Muscle layer of duodenum (tissue), 2 donors: Measurements from ENCODE around the gene B4GALT5.
"Not testable (repeated sequence)": the region's sequence is repeated elsewhere in the genome, so short reads cannot be mapped to it uniquely, and the experiment has no call there.

Source experiments
- H3K27ac ChIP-seq: one replicate; pipeline ENCODE4 v1.7.0; 2013; ENCODE audit warnings: mild to moderate bottlenecking, low read length
- H3K27me3 ChIP-seq: one replicate; pipeline ENCODE4 v1.7.0; 2013; ENCODE audit warnings: low read depth, mild to moderate bottlenecking, control low read depth, low read length
- H3K36me3 ChIP-seq, 2 donors: one replicate each; pipeline ENCODE4 v1.7.0; 2013; ENCODE audit warnings: low read length in 2 of 2, control low read depth in 1 of 2, mild to moderate bottlenecking in 1 of 2; ENCODE audit not compliant: insufficient read depth in 2 of 2, control insufficient read depth in 1 of 2
- H3K4me1 ChIP-seq, 2 donors: one replicate each; pipeline ENCODE4 v1.7.0; 2013; ENCODE audit warnings: low read length in 2 of 2, mild to moderate bottlenecking in 2 of 2, control low read depth in 1 of 2, moderate library complexity in 1 of 2; ENCODE audit not compliant: insufficient read depth in 2 of 2, control insufficient read depth in 1 of 2
- H3K4me3 ChIP-seq, 2 donors: one replicate each; pipeline ENCODE4 v1.7.0; 2013; ENCODE audit warnings: low read length in 2 of 2, low read depth in 1 of 2, mild to moderate bottlenecking in 1 of 2
- H3K9me3 ChIP-seq, 2 donors: one replicate each; pipeline ENCODE4 v1.7.0; 2013; ENCODE audit warnings: low read length in 2 of 2, control low read depth in 1 of 2, mild to moderate bottlenecking in 1 of 2; ENCODE audit not compliant: control insufficient read depth in 1 of 2
- donor health status: healthy.

B4GALT5 gene

GRCh38 chr20:49675368-49676151 lies 38.1 kb downstream of the B4GALT5 start:
- H3K27me3 ChIP-seq = no peaks in the 10 kb centered on the region
- H3K9me3 ChIP-seq = no peaks in the 10 kb centered on the region
- H3K4me1 ChIP-seq = peaks cover 53 to 76% of the 10 kb centered on the region in 2 donors
- no peaks in the 10 kb centered on the region for H3K36me3 ChIP-seq
- peak overlapping the region; percentile 79 for H3K27ac ChIP-seq
- peak overlapping the region in 1 of 2 donors; percentile 31 for H3K4me3 ChIP-seq

DNA sequence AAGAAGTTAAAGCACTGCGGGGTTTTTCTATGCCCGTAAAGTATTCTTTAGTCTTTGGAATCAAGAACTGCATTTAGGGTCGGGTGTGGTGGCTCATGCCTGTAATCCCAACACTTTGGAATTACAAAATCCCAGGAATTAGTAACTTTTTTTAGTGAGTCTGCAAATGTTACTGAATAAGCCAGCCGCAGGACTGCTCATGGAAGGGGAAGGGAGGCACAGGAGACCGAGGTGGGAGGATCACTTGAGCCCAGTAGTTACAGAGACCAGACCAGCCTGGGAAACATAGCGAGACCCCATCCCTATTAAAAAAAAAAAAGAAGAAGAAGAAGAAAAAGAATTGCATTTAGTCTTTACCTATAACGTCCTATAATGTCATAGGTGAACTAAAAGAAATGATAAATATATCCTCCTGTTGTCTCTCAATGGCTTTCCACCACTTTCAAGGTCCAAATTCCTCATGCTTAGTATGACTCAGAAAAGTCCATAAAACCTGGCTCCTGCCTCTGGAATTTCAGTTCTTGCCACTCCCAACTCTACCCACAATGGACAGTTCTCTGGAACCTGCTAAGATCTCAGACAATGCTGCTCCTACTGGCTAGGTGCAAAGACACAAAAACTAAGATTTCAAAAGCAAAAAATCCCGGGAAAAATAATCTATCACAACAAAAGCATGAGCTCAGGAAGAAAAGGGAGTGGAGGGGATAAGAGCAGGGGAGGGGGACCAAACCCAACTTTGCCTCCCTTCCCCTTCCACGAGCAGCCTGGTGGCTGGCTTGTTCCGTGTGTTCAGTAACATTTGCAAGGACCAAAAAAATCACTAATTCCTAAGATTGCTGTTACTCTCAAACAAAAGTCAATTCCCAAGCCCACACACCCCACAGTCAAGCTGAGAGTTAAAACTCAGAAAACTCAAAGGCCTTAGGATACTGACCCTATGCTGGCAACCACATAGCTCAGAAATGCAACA lies 39.0 kb downstream of the B4GALT5 start:
- Histone ChIP-seq H3K9me3 (no peaks in the 10 kb centered on the region), H3K27me3 (no peaks in the 10 kb centered on the region), H3K36me3 (no peaks in the 10 kb centered on the region), H3K4me3 (peak overlapping the region in 1 of 2 donors; percentile 31), H3K4me1 (peaks cover 53 to 78% of the 10 kb centered on the region in 2 donors), H3K27ac (peak overlapping the region; percentile 79)

- peaks cover 35 to 71% of the 10 kb centered on the region in 2 donors for H3K4me1 ChIP-seq
These were observed 41.5 kb downstream of the B4GALT5 start for GRCh38 chr20:49672096-49672664.

GRCh38 chr20:49671433-49671832 lies 42.2 kb downstream of the B4GALT5 start:
- Histone ChIP-seq H3K9me3 (no peaks in the 10 kb centered on the region), H3K4me1 (peaks cover 27 to 66% of the 10 kb centered on the region in 2 donors)

More at GRCh38 chr20:49672096-49672664, 41.5 kb downstream of the B4GALT5 start:
- H3K27ac ChIP-seq = no peak overlapping the region
- H3K27me3 ChIP-seq = no peaks in the 10 kb centered on the region
- no peaks in the 10 kb centered on the region for H3K9me3 ChIP-seq
- H3K36me3 ChIP-seq = no peaks in the 10 kb centered on the region
- H3K4me3 ChIP-seq = no peak overlapping the region

DNA sequence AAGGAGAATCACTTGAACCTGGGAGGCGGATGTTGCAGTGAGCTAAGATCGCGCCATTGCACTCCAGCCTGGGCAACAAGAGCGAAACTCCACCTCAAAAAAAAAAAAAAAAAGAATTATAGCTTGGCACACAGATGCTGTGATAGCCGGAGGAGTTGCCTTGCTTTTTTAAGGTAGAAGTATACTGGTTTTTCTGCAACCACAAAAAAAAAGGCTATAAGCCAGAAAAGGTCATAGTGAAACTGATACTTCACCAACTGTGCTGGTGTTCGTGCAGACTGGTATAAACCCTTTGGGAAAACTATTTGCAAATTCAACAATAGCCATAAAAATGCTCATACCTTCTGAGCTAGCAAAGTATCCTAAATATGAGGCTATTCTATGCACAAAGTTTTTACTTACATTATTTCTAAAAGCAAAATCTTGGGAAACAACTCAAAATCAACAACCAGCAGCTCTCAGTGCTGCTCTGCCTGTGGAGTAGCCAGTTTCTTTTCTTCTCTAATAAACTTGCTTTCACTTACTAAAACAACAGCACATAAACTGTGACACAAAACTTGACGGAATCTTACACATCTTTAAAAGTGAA lies 44.0 kb downstream of the B4GALT5 start:
- H3K4me3 ChIP-seq = no peak overlapping the region

More at GRCh38 chr20:49671433-49671832, 42.2 kb downstream of the B4GALT5 start:
- no peaks in the 10 kb centered on the region for H3K27me3 ChIP-seq
- no peaks in the 10 kb centered on the region for H3K36me3 ChIP-seq
- H3K4me3 ChIP-seq = no peak overlapping the region
- no peak overlapping the region for H3K27ac ChIP-seq

DNA sequence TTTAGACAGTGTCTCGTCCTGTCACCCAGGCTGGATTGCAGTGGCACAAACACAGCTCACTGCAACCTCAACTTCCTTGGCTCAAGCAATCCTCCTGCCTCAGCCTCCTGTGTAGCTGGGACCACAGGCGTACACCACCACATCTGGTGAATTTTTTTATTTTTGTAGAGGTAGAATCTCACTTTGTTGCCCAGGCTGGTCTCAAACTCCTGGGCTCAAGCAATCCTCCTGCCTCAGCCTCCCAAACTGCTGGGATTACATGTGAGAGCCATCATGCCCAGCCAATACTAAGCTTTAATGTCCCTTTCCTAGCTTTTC lies 44.8 kb downstream of the B4GALT5 start:
- H3K4me1 ChIP-seq = peaks cover 10 to 46% of the 10 kb centered on the region in 2 donors
- H3K4me3 ChIP-seq, H3K27me3 ChIP-seq, H3K27ac ChIP-seq, H3K36me3 ChIP-seq, H3K9me3 ChIP-seq: not testable (repeated sequence)

More for the DNA sequence above, 44.0 kb downstream of the B4GALT5 start:
- Histone ChIP-seq H3K36me3 (no peaks in the 10 kb centered on the region), H3K4me1 (peaks cover 12 to 54% of the 10 kb centered on the region in 2 donors), H3K27ac (peak overlapping the region; percentile 28), H3K27me3 (no peaks in the 10 kb centered on the region), H3K9me3 (no peaks in the 10 kb centered on the region)

DNA sequence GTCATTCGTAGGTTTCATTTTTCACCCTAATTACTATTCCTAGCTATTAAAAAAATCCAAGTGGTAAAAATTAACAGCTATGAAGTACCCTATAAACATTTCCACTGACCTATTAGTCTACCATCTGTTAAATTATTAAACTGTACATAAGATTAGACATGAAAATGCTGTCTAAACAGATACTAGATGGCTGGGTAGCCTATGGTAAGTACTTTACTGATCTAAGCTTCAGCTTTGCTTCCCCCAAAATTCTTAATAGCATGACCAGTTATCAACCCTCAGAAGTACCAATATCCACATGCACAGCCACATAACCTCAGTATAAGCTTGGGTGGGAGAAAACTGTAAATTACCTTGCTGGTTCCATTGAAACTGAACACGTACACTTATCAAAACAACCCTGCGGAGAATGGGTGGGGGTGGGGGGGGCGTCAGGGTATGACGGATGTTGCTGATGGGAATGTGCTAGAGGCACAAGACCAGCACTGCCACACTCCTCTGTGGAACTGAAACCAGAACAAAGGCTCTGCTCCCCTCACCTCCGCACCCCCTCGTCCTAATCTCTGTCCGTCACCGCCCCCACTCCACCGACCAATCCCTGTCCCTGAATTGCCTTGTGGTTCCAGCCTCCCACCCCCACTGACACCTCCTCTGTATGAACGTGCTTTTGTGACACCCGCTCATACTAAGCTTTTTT lies 45.3 kb downstream of the B4GALT5 start:
- H3K9me3 ChIP-seq = no peaks in the 10 kb centered on the region
- H3K4me3 ChIP-seq = no peak overlapping the region
- H3K36me3 ChIP-seq = no peaks in the 10 kb centered on the region
- H3K27me3 ChIP-seq = no peaks in the 10 kb centered on the region
- no peak overlapping the region for H3K27ac ChIP-seq
- peaks cover 10 to 43% of the 10 kb centered on the region in 2 donors for H3K4me1 ChIP-seq

- Histone ChIP-seq H3K4me3 (no peak overlapping the region), H3K9me3 (no peaks in the 10 kb centered on the region), H3K4me1 (peaks cover 7 to 34% of the 10 kb centered on the region in 2 donors), H3K27ac (no peak overlapping the region), H3K36me3 (no peaks in the 10 kb centered on the region), H3K27me3 (no peaks in the 10 kb centered on the region)
These were observed 46.8 kb downstream of the B4GALT5 start for GRCh38 chr20:49666911-49667310.

DNA sequence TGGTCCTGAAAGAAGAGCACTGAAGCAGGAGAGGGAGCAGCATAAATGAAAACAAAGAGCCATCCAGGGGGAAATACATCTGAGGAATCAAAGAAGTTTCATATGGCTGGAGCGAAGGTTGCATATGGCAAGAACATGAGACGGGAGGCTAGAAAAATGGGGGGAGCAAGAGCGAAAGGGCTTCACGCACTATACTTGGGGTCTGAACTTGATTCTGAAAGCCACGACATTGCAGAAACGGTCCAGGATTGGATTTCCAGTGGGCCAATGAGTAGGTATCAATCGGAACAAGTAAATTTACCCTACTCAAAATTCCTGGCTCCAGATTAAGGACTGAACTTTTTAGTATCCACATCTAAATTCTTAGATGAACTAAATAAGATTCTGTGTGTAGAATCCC lies 47.9 kb downstream of the B4GALT5 start:
- no peaks in the 10 kb centered on the region for H3K27me3 ChIP-seq
- H3K27ac ChIP-seq = no peak overlapping the region
- peaks cover 10 to 23% of the 10 kb centered on the region in 2 donors for H3K4me1 ChIP-seq
- H3K9me3 ChIP-seq = no peaks in the 10 kb centered on the region
- H3K4me3 ChIP-seq = no peak overlapping the region
- no peaks in the 10 kb centered on the region for H3K36me3 ChIP-seq

GRCh38 chr20:49664612-49665313 lies 48.9 kb downstream of the B4GALT5 start:
- no peaks in the 10 kb centered on the region for H3K27me3 ChIP-seq
- H3K36me3 ChIP-seq = no peaks in the 10 kb centered on the region
- H3K4me3 ChIP-seq = no peak overlapping the region
- H3K9me3 ChIP-seq = no peaks in the 10 kb centered on the region
- H3K27ac ChIP-seq = no peak overlapping the region
- peaks cover 12 to 14% of the 10 kb centered on the region in 2 donors for H3K4me1 ChIP-seq
